HL-60 (cell line): ENCODE measurements around the gene PIGV.
"Not testable (repeated sequence)": the region's sequence is repeated elsewhere in the genome, so short reads cannot be mapped to it uniquely, and the experiment has no call there.

Source experiments
- DNase-seq, 2 experiments: peaks; one replicate each; pipeline ENCODE4 v3.0.0-alpha.2; 2010 to 2020; ENCODE audit warnings: low read depth in 1 of 2, low spot score in 1 of 2
- H3K27ac ChIP-seq: fragments of 250-450 bp; sonication (Bioruptor Pico); replicated peaks from 2 replicates; pipeline ENCODE4 v1.5.1; 2020; ENCODE audit warnings: mild to moderate bottlenecking, moderate library complexity
- H3K27me3 ChIP-seq: fragments of 250-450 bp; sonication (Bioruptor Pico); 2 replicates; pipeline ENCODE4 v1.5.1; 2021; ENCODE audit warnings: mild to moderate bottlenecking, moderate library complexity; ENCODE audit not compliant: insufficient read depth, poor library complexity, severe bottlenecking
- H3K4me3 ChIP-seq: replicated peaks from 2 replicates; pipeline ENCODE4 v1.5.1; 2011; ENCODE audit warnings: mild to moderate bottlenecking, control low read depth, low read length; ENCODE audit not compliant: insufficient read depth
- GABPA ChIP-seq: IDR thresholded peaks from 2 replicates; pipeline ENCODE4 v1.6.1; 2012; ENCODE audit warnings: low read depth
- POLR2AphosphoS5 ChIP-seq: IDR thresholded peaks from 2 replicates; pipeline ENCODE4 v1.6.1; 2012; ENCODE audit warnings: low read depth
- SPI1 ChIP-seq: IDR thresholded peaks from 2 replicates; pipeline ENCODE4 v1.6.1; 2012; ENCODE audit warnings: low read depth, mild to moderate bottlenecking, borderline replicate concordance
- TF ChIP-seq, protein P1 (sequence below): IDR thresholded peaks from 2 replicates; pipeline ENCODE4 v1.6.1; 2012; ENCODE audit warnings: low read depth; ENCODE audit not compliant: insufficient replicate concordance
- TF ChIP-seq, protein P2 (sequence below): IDR thresholded peaks from one replicate; pipeline ENCODE4 v1.5.1; 2011; ENCODE audit warnings: low read length, control low read depth, inconsistent platforms; ENCODE audit not compliant: insufficient read depth

PIGV gene

DNA sequence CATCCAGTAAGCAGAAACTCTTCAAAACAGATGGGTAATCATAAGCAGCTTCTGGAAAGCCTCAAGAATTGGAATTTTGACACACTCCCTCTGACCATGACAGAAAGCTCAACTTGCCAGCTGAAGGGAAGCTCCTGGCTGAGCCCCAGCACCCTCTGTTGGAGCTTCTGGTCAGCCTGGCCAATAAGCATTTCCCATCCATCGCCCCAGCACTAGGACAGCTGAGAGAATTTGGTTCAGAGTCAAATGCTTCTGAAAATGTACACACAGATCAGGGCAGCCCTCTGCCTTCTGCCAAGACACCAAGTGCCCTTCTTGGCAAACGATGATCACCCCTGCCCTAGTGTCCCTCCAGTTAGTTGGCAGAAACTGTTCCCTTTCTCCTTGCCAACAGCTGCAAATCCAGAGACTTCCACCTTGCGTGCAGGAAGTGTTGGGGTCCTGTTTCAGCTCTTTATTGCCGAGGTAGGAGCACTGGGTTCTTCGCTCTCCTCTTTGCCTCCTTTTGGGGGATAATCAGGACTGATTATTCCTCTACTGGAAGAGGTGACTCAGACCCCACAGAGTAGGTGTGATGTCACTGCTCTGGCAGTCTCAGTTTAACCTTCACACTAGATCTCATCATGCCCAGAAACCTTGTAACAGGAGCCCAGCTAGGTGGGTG is 11.9 kb downstream of the PIGV start:
- no peak overlapping the region for H3K4me3 ChIP-seq
- no peak for TF ChIP-seq POLR2AphosphoS5
- TF ChIP-seq SPI1 = no peak
- TF ChIP-seq, protein P1, sequence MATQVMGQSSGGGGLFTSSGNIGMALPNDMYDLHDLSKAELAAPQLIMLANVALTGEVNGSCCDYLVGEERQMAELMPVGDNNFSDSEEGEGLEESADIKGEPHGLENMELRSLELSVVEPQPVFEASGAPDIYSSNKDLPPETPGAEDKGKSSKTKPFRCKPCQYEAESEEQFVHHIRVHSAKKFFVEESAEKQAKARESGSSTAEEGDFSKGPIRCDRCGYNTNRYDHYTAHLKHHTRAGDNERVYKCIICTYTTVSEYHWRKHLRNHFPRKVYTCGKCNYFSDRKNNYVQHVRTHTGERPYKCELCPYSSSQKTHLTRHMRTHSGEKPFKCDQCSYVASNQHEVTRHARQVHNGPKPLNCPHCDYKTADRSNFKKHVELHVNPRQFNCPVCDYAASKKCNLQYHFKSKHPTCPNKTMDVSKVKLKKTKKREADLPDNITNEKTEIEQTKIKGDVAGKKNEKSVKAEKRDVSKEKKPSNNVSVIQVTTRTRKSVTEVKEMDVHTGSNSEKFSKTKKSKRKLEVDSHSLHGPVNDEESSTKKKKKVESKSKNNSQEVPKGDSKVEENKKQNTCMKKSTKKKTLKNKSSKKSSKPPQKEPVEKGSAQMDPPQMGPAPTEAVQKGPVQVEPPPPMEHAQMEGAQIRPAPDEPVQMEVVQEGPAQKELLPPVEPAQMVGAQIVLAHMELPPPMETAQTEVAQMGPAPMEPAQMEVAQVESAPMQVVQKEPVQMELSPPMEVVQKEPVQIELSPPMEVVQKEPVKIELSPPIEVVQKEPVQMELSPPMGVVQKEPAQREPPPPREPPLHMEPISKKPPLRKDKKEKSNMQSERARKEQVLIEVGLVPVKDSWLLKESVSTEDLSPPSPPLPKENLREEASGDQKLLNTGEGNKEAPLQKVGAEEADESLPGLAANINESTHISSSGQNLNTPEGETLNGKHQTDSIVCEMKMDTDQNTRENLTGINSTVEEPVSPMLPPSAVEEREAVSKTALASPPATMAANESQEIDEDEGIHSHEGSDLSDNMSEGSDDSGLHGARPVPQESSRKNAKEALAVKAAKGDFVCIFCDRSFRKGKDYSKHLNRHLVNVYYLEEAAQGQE = no peak
- TF ChIP-seq GABPA = no peak
- TF ChIP-seq, protein P2, sequence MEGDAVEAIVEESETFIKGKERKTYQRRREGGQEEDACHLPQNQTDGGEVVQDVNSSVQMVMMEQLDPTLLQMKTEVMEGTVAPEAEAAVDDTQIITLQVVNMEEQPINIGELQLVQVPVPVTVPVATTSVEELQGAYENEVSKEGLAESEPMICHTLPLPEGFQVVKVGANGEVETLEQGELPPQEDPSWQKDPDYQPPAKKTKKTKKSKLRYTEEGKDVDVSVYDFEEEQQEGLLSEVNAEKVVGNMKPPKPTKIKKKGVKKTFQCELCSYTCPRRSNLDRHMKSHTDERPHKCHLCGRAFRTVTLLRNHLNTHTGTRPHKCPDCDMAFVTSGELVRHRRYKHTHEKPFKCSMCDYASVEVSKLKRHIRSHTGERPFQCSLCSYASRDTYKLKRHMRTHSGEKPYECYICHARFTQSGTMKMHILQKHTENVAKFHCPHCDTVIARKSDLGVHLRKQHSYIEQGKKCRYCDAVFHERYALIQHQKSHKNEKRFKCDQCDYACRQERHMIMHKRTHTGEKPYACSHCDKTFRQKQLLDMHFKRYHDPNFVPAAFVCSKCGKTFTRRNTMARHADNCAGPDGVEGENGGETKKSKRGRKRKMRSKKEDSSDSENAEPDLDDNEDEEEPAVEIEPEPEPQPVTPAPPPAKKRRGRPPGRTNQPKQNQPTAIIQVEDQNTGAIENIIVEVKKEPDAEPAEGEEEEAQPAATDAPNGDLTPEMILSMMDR = no peak
- no peak overlapping the region for H3K27ac ChIP-seq
- DNase-seq = no peak
- H3K27me3 ChIP-seq = no peaks in the 10 kb centered on the region

DNA sequence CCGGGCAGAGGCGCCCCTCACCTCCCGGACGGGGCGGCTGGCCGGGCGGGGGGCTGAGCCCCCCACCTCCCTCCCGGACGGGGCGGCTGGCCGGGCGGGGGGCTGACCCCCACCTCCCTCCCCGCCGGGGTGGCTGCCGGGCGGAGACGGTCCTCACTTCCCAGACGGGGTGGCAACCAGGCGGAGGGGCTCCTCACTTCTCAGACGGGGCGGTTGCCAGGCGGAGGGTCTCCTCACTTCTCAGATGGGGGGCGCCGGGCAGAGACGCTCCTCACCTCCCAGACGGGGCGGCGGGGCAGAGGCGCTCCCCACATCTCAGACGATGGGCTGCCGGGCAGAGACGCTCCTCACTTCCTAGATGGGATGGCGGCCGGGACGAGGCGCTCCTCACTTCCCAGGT is 16.2 kb downstream of the PIGV start:
- H3K4me3 ChIP-seq, H3K27me3 ChIP-seq, H3K27ac ChIP-seq, DNase-seq: not testable (repeated sequence)

DNA sequence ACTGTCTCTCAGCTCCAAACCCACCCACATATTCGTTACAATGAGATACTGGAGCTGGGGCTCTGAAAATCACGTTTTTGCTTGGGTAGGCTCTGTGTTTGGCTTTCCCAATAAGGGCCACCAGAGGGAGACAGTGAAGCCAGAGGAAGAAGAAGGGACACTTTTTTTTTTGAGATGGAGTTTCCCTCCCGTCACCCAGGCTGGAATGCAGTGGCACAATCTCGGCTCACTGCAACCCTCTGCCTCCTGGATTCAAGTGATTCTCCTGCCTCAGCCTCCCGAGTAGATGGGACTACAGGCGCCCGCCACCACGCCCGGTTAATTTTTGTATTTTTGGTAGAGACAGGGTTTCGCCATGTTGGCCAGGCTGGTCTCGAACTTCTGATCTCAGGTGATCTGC is 22.4 kb downstream of the PIGV start:
- not testable (repeated sequence) for H3K27ac ChIP-seq, H3K27me3 ChIP-seq, H3K4me3 ChIP-seq
- TF ChIP-seq, protein P2 = peak; percentile 61
- peak in 1 of 2 experiments; percentile 80 for DNase-seq

DNA sequence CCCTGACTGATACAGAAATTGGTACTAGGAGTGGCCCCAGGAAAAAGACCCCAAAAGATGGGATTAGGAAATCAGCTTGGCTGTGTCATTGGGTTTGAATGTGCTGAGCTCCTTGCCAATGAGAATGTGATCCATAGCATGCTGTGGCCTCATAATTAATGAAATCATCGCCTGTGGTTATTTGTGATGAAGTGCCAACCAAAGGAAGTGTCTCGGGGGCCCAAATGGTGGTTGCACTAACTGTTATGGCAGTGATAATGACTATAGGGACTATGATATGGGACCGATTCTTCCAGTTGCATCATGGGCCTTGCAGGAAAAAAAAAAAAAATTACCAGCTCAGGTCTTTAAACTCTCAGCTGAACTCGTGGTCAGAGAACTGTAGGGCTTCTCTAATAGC is 23.3 kb downstream of the PIGV start:
- H3K27ac ChIP-seq = no peak overlapping the region
- no peak for DNase-seq
- no peak overlapping the region for H3K4me3 ChIP-seq
- no peaks in the 10 kb centered on the region for H3K27me3 ChIP-seq
- no peak for TF ChIP-seq POLR2AphosphoS5
- TF ChIP-seq GABPA = no peak
- TF ChIP-seq, protein P2 = no peak
- no peak for TF ChIP-seq SPI1
- TF ChIP-seq, protein P1 = no peak
